K562 (cell line): Measurements from ENCODE around the gene FOXF2. TPM values are rescaled to one million over a fixed set of nuclear protein-coding genes. Genes with fewer than 3 reads are reported as not detected.

Source experiments
- ATAC-seq: fragments of 200-7000 bp; cut with Tn5 transposase; 3 replicates; pipeline ENCODE4 v1.9.1; 2020; ENCODE audit warnings: moderate library complexity
- BruUV-seq: library from RNA; stranded (reverse); fragments of 400-500 nt; replicated peaks from 2 replicates; lab custom pipeline; 2021; lab: Mats Ljungman, UMichigan
- CTCF ChIA-PET: fragments of 300-600 bp; formaldehyde crosslinking; extraction: SDS; loops from one replicate; lab custom pipeline; 2021; ENCODE audit warnings: low intra/inter-chr PET ratio; lab: Yijun Ruan, JAX
- POLR2A ChIA-PET: fragments of 300-600, 350-650 bp; sonication (Branson Sonifier 250); formaldehyde crosslinking; extraction: SDS; loops from one replicate; lab custom pipeline; 2021; ENCODE audit warnings: antibody characterized with exemption, inconsistent platforms; lab: Yijun Ruan, JAX
- DNase-seq, 4 experiments: peaks; one replicate each; pipeline versions ENCODE4 v3.0.0 to v3.0.0-alpha.2; 2011 to 2018; ENCODE audit warnings: low spot score in 3 of 4, mixed read lengths in 3 of 4; ENCODE audit errors: extremely low read depth in 1 of 4
- FAIRE-seq: peaks from 2 replicates; lab custom pipeline; 2011; peaks lifted over from hg19 to GRCh38; lab: Jason Lieb, UNC
- H2AFZ ChIP-seq: 2 replicates; pipeline ENCODE4 v1.6.0; 2011; ENCODE audit warnings: low read depth, low read length, control low read depth, inconsistent platforms
- H3K27ac ChIP-seq: fragments of 200-600 bp; 3 replicates; pipeline ENCODE4 v1.8.0; 2011; ENCODE audit warnings: low read depth, mild to moderate bottlenecking, control low read depth, inconsistent platforms, low read length, moderate library complexity, mixed read lengths; ENCODE audit errors: extremely low read depth
- H3K27me3 ChIP-seq, 2 experiments: fragments of 300-600 bp in 1 of 2; 2 replicates in 1 of 2; 3 replicates in 1 of 2; pipeline versions ENCODE4 v1.6.0 to v1.8.0; 2011; ENCODE audit warnings: inconsistent platforms in 2 of 2, low read length in 2 of 2, mild to moderate bottlenecking in 1 of 2, mixed read lengths in 1 of 2, moderate library complexity in 1 of 2; ENCODE audit not compliant: control insufficient read depth in 2 of 2, insufficient read depth in 2 of 2
- H3K36me3 ChIP-seq: fragments of 300-600 bp; 3 replicates; pipeline ENCODE4 v1.8.0; 2011; ENCODE audit warnings: mild to moderate bottlenecking, low read length, inconsistent platforms; ENCODE audit not compliant: control insufficient read depth, insufficient read depth
- H3K4me1 ChIP-seq, 2 experiments: fragments of 200-600 bp in 1 of 2; replicated peaks in 1 of 2; 2 replicates in 1 of 2; 3 replicates in 1 of 2; pipeline versions ENCODE4 v1.5.1 to v1.8.0; 2011; ENCODE audit warnings: inconsistent platforms in 2 of 2, low read length in 2 of 2, mild to moderate bottlenecking in 1 of 2, mixed read lengths in 1 of 2, moderate library complexity in 1 of 2; ENCODE audit not compliant: control insufficient read depth in 2 of 2, insufficient read depth in 2 of 2
- H3K4me2 ChIP-seq: 2 replicates; pipeline ENCODE4 v1.6.1; 2011; ENCODE audit warnings: low read length, control low read depth, inconsistent platforms, mixed read lengths; ENCODE audit not compliant: insufficient read depth
- H3K4me3 ChIP-seq: fragments of 200-600 bp; sonication (generic), shearing (Covaris generic); 2 replicates; pipeline ENCODE4 v1.5.1; 2016; ENCODE audit warnings: control low read depth, inconsistent platforms
- H3K79me2 ChIP-seq: fragments of 200-600 bp; 3 replicates; pipeline ENCODE4 v1.8.0; 2011; ENCODE audit warnings: low read length, inconsistent platforms; ENCODE audit not compliant: control insufficient read depth, insufficient read depth
- H3K9ac ChIP-seq, 2 experiments: 2 replicates each; pipeline versions ENCODE4 v1.6.0 to v1.6.1; 2011; ENCODE audit warnings: low read depth in 2 of 2, low read length in 2 of 2, control low read depth in 1 of 2, inconsistent platforms in 1 of 2, mild to moderate bottlenecking in 1 of 2, mixed read lengths in 1 of 2; ENCODE audit not compliant: insufficient read depth in 1 of 2
- H3K9me1 ChIP-seq: one replicate; pipeline ENCODE4 v1.6.0; 2011; ENCODE audit warnings: inconsistent platforms, mild to moderate bottlenecking, low read length, moderate library complexity; ENCODE audit not compliant: control insufficient read depth, insufficient read depth
- H3K9me3 ChIP-seq: replicated peaks from 2 replicates; pipeline ENCODE4 v1.5.1; 2011; ENCODE audit warnings: low read depth, low read length, inconsistent platforms; ENCODE audit not compliant: control insufficient read depth, insufficient read depth
- H4K20me1 ChIP-seq: replicated peaks from 2 replicates; pipeline ENCODE4 v1.6.1; 2011; ENCODE audit warnings: low read length, inconsistent platforms, mixed read lengths; ENCODE audit not compliant: control insufficient read depth, insufficient read depth
- C11orf30 ChIP-seq: fragments of 450-650 bp; IDR thresholded peaks from 2 replicates; pipeline ENCODE4 v1.6.1; 2016; ENCODE audit warnings: low read depth, mild to moderate bottlenecking
- KDM1A ChIP-seq, 2 experiments: fragments of 450-650 bp; IDR thresholded peaks; 2 replicates each; pipeline ENCODE4 v1.6.1; 2016; ENCODE audit warnings: mild to moderate bottlenecking in 2 of 2
- MAZ ChIP-seq, 2 experiments: fragments of 450-650 bp in 1 of 2; sonication (generic) in 1 of 2; formaldehyde crosslinking; IDR thresholded peaks in 1 of 2; conservative IDR thresholded peaks in 1 of 2; 2 replicates each; pipeline versions ENCODE4 v1.4.0 to v1.5.0; 2020; ENCODE audit warnings: mild to moderate bottlenecking in 1 of 2, missing genetic modification reagents in 1 of 2
- PHF20 ChIP-seq: fragments of 450-650 bp; IDR thresholded peaks from 2 replicates; pipeline ENCODE4 v1.6.1; 2018; ENCODE audit not compliant: partially characterized antibody
- RAD21 ChIP-seq, 2 experiments: fragments of 250-450 bp in 1 of 2; fragments of 450-650 bp in 1 of 2; sonication (Bioruptor Pico) in 1 of 2; formaldehyde crosslinking in 1 of 2; IDR thresholded peaks in 1 of 2; conservative IDR thresholded peaks in 1 of 2; 2 replicates each; pipeline versions ENCODE4 v1.4.0 to v1.8.0; 2020 to 2022; ENCODE audit warnings: mild to moderate bottlenecking in 2 of 2, moderate library complexity in 1 of 2
- SIN3B ChIP-seq: fragments of 450-650 bp; IDR thresholded peaks from 2 replicates; pipeline ENCODE4 v1.6.1; 2017; ENCODE audit warnings: low read depth, mild to moderate bottlenecking, moderate library complexity
- SMC3 ChIP-seq: conservative IDR thresholded peaks from 2 replicates; pipeline ENCODE4 v1.6.1; 2011; ENCODE audit warnings: low read depth, low read length, improper control_type of control experiment; ENCODE audit not compliant: insufficient read depth
- ZNF174 ChIP-seq: fragments of 250-450 bp; sonication (Bioruptor Pico); IDR thresholded peaks from 2 replicates; pipeline ENCODE4 v1.4.0; 2020; ENCODE audit warnings: mild to moderate bottlenecking
- ZNF212 ChIP-seq: fragments of 450-650 bp; formaldehyde crosslinking; IDR thresholded peaks from 2 replicates; pipeline ENCODE4 v1.4.0; 2020; ENCODE audit warnings: mild to moderate bottlenecking
- ZNF57 ChIP-seq: fragments of 450-650 bp; formaldehyde crosslinking; IDR thresholded peaks from 2 replicates; pipeline ENCODE4 v1.4.0; 2020; ENCODE audit warnings: mild to moderate bottlenecking, moderate library complexity
- WGBS: fragments of 100-300 bp; shearing (Covaris generic); methylation state at CpG from one replicate; pipeline ENCODE4 v1.1.6; 2016; ENCODE audit warnings: low coverage, mixed read lengths; ENCODE audit not compliant: insufficient coverage; ENCODE audit errors: missing lambda C conversion rate; 5-methylcytosine and 5-hydroxymethylcytosine counted together
- in situ Hi-C: fragments of 300-500 bp; cut with MboI; formaldehyde crosslinking; loops from 4 replicates; pipeline ENCODE4 v1.15.0; 2018; ENCODE audit warnings: inconsistent platforms, mixed read lengths
- intact Hi-C: fragments of 100-400 bp; cut with micrococcal nuclease; formaldehyde crosslinking; loops from 2 replicates; pipeline ENCODE4 v1.14.2; 2022
- polyA plus RNA-seq, 8 experiments: library from polyadenylated mRNA; depleted of rRNA in 4 of 8; stranded (reverse) in 5 of 8; unstranded in 3 of 8; fragments of >200 nt; fragmentation: Nextera tagmentation in 2 of 8; fragmentation: Illumina TruSeq in 1 of 8; extraction: Ambion mirVana in 2 of 8; extraction: Trizol in 1 of 8; gene quantifications; 2 replicates each; pipeline versions ENCODE4 v1.2.1 to v1.2.3, GENCODE V29; 2011 to 2014; ENCODE audit warnings: inconsistent platforms in 1 of 8, missing spikeins in 1 of 8
- total RNA-seq, 7 experiments: library from RNA; depleted of rRNA in 6 of 7; stranded (reverse); fragments of >200 nt in 6 of 7; fragmentation: Illumina TruSeq in 2 of 7; extraction: Trizol in 2 of 7; gene quantifications; 2 replicates each; pipeline versions ENCODE4 v1.2.1 to v1.2.3, GENCODE V29; 2011 to 2021; ENCODE audit warnings: low replicate concordance in 1 of 7
- TF ChIP-seq, protein P1 (sequence below), 3 experiments: IDR thresholded peaks in 2 of 3; conservative IDR thresholded peaks in 1 of 3; 2 replicates each; pipeline ENCODE4 v1.5.1; 2011 to 2012; ENCODE audit warnings: low read length in 3 of 3, mild to moderate bottlenecking in 3 of 3, control low read depth in 2 of 3, improper control_type of control experiment in 1 of 3, inconsistent platforms in 1 of 3, low read depth in 1 of 3, mixed read lengths in 1 of 3, moderate library complexity in 1 of 3; ENCODE audit not compliant: insufficient read depth in 2 of 3
- TF ChIP-seq, protein P2 (sequence below), 2 experiments: fragments of 200-800 bp in 1 of 2; sonication (Bioruptor generic) in 1 of 2; sonication (generic) in 1 of 2; formaldehyde crosslinking in 1 of 2; IDR thresholded peaks in 1 of 2; conservative IDR thresholded peaks in 1 of 2; 2 replicates each; pipeline versions ENCODE4 v1.5.0 to v1.6.1; 2016 to 2020; ENCODE audit warnings: missing compliant biosample characterization in 1 of 2, missing genetic modification characterization in 1 of 2, missing genetic modification reagents in 1 of 2

FOXF2 gene
- total and polyA plus RNA-seq, 9 of the 15 experiments (the other 6 are each of a cell fraction or from before 2014, with no cell fraction given) = not detected

DNA sequence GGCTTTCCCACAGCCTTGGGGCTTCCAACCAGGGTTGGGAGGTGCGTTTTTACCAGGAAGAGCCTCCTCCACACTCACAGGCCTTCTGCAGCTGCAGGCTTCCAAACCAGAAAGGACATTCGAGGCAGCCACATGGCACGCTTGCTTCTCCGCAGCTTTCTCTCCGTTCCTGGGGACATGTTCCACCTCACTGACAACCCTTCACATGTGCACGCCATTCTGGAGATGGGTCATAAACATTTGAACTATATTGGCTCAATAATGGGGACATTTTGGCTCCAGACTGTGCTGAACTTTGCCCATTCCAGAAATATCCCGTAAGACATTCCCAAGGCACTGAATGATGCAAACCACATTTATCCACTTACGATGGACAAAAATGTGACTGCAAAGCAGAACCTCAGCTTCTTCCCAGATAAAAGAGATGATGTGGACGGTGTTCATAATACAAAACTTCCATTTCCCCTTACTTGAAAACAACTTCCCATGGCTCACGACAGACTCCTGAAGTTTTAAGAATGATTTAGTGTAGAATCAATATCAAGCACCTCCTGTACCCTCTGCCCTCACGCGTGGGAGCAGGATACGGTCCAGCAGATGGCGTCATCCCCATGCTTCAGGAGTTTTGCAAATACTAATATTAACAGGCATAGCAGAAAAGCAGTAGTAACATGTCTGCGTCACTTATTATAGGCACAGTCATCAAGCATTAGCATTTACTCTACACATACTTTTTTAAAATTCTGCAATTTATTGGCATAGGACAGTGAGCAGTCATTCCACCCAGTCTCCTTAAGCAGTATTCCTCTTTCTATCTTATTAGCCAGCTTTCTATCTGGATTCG is 25.4 kb upstream of the FOXF2 start:
- no peaks in the 10 kb centered on the region for H3K4me1 ChIP-seq
- H3K9me1 ChIP-seq = no peaks in the 10 kb centered on the region
- peak; percentile 65 for FAIRE-seq
- no peaks in the 10 kb centered on the region for H3K79me2 ChIP-seq
- 1% methylated on average over 16 of the region's 16 CpGs for WGBS
- no peak overlapping the region for H3K27ac ChIP-seq
- ChIA-PET CTCF (no interaction called here), POLR2A (no interaction called here)
- peaks cover 0 to 4% of the 10 kb centered on the region in 2 experiments; a peak in 2 of 5 replicates for H3K27me3 ChIP-seq
- BruUV-seq = no TSS peak
- no peak overlapping the region for H2AFZ ChIP-seq
- ATAC-seq = peak; percentile 48; the same call in 1 of the 3 replicates
- H3K4me3 ChIP-seq = no peak overlapping the region
- no peaks in the 10 kb centered on the region for H3K9me3 ChIP-seq
- H3K36me3 ChIP-seq = no peaks in the 10 kb centered on the region
- no peaks in the 10 kb centered on the region for H4K20me1 ChIP-seq
- peak in 1 of 4 experiments; percentile 21 for DNase-seq
- in situ Hi-C loops = no loop called here
- no peak overlapping the region for H3K4me2 ChIP-seq
- TF ChIP-seq PHF20 (no peak), SMC3 (0 out of 2 replicates have a peak, but pooled peaks have one; percentile 18), RAD21 (CRISPR knock-in tag; conservative IDR thresholded peaks at IDR 0.05 in 1 of 2, IDR thresholded peaks at IDR 0.05 in 1 of 2) (peak in 1 of 2 experiments; percentile 37; a peak in 2 of 4 replicates), KDM1A (IDR thresholded peaks at IDR 0.05) (no peak), ZNF212 (no peak), ZNF174 (CRISPR knock-in tag) (no peak), C11orf30 (no peak), SIN3B (no peak), ZNF57 (CRISPR knock-in tag) (no peak), MAZ (CRISPR knock-in tag; conservative IDR thresholded peaks at IDR 0.05 in 1 of 2, IDR thresholded peaks at IDR 0.05 in 1 of 2) (no peak)
- TF ChIP-seq, protein P1, sequence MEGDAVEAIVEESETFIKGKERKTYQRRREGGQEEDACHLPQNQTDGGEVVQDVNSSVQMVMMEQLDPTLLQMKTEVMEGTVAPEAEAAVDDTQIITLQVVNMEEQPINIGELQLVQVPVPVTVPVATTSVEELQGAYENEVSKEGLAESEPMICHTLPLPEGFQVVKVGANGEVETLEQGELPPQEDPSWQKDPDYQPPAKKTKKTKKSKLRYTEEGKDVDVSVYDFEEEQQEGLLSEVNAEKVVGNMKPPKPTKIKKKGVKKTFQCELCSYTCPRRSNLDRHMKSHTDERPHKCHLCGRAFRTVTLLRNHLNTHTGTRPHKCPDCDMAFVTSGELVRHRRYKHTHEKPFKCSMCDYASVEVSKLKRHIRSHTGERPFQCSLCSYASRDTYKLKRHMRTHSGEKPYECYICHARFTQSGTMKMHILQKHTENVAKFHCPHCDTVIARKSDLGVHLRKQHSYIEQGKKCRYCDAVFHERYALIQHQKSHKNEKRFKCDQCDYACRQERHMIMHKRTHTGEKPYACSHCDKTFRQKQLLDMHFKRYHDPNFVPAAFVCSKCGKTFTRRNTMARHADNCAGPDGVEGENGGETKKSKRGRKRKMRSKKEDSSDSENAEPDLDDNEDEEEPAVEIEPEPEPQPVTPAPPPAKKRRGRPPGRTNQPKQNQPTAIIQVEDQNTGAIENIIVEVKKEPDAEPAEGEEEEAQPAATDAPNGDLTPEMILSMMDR (IDR thresholded peaks at IDR 0.05 in 2 of 3, conservative IDR thresholded peaks at IDR 0.05 in 1 of 3; ENCODE audit: insufficient read depth in 2 of 3, low read depth in 1 of 3, low read length in 3 of 3) = peak; percentile 37 to 44 (median 39); a peak in 5 of 6 replicates
- TF ChIP-seq, protein P2, sequence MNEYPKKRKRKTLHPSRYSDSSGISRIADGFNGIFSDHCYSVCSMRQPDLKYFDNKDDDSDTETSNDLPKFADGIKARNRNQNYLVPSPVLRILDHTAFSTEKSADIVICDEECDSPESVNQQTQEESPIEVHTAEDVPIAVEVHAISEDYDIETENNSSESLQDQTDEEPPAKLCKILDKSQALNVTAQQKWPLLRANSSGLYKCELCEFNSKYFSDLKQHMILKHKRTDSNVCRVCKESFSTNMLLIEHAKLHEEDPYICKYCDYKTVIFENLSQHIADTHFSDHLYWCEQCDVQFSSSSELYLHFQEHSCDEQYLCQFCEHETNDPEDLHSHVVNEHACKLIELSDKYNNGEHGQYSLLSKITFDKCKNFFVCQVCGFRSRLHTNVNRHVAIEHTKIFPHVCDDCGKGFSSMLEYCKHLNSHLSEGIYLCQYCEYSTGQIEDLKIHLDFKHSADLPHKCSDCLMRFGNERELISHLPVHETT (CRISPR knock-in tag; conservative IDR thresholded peaks at IDR 0.05 in 1 of 2, IDR thresholded peaks at IDR 0.05 in 1 of 2) = no peak
- H3K9ac ChIP-seq = no peak overlapping the region
- intact Hi-C loops = no loop called here
